Thymus (tissue), 11 donors: Measurements from ENCODE around the gene TMEM120A. TPM values are rescaled to one million over a fixed set of nuclear protein-coding genes. Genes with fewer than 3 reads are reported as not detected.
"Not testable (repeated sequence)": the region's sequence is repeated elsewhere in the genome, so short reads cannot be mapped to it uniquely, and the experiment has no call there.

Experiments used
- DNase-seq, 9 donors: peaks; one replicate each; pipeline ENCODE4 v3.0.0-alpha.2; 2013; ENCODE audit warnings: low spot score in 9 of 9, low read depth in 6 of 9, missing footprints in 1 of 9
- H3K27ac ChIP-seq, 2 donors: one replicate each; pipeline ENCODE4 v1.5.1; 2013; ENCODE audit warnings: control low read depth in 1 of 2, low read depth in 1 of 2, low read length in 1 of 2, mild to moderate bottlenecking in 1 of 2, moderate library complexity in 1 of 2
- H3K27me3 ChIP-seq, 2 donors: one replicate each; pipeline ENCODE4 v1.5.1; 2013; ENCODE audit warnings: low read length in 1 of 2; ENCODE audit not compliant: control insufficient read depth in 2 of 2, insufficient read depth in 1 of 2
- H3K36me3 ChIP-seq, 2 donors: one replicate each; pipeline ENCODE4 v1.5.1; 2013; ENCODE audit warnings: low read length in 1 of 2, mild to moderate bottlenecking in 1 of 2, moderate library complexity in 1 of 2; ENCODE audit not compliant: control insufficient read depth in 2 of 2, insufficient read depth in 2 of 2
- H3K4me1 ChIP-seq, 2 donors: one replicate each; pipeline ENCODE4 v1.5.1; 2013; ENCODE audit warnings: low read length in 2 of 2; ENCODE audit not compliant: control insufficient read depth in 2 of 2, insufficient read depth in 2 of 2
- H3K4me3 ChIP-seq, 2 donors: one replicate each; pipeline ENCODE4 v1.5.1; 2013; ENCODE audit warnings: low read length in 2 of 2, control low read depth in 1 of 2, mild to moderate bottlenecking in 1 of 2
- H3K9me3 ChIP-seq, 2 donors: one replicate each; pipeline ENCODE4 v1.5.1; 2013; ENCODE audit warnings: low read length in 1 of 2, mild to moderate bottlenecking in 1 of 2; ENCODE audit not compliant: control insufficient read depth in 2 of 2, insufficient read depth in 1 of 2
- WGBS: extraction: QIAGEN DNeasy Blood & Tissue Kit; methylation state at CpG from one replicate; pipeline ENCODE4 v1.1.7; 2013; 5-methylcytosine and 5-hydroxymethylcytosine counted together
- polyA plus RNA-seq: library from polyadenylated mRNA; stranded (reverse); fragments of 200-250 nt; gene quantifications from one replicate; pipeline ENCODE4 v1.2.3, GENCODE V29; 2013
- total RNA-seq: library from RNA; stranded (reverse); fragments of 120-200 nt; gene quantifications from one replicate; pipeline ENCODE4 v1.2.4, GENCODE V29; 2013
- donor health status: healthy.

The TMEM120A gene
- total and polyA plus RNA-seq, 2 donors = 6.8 to 48.8 TPM

DNA sequence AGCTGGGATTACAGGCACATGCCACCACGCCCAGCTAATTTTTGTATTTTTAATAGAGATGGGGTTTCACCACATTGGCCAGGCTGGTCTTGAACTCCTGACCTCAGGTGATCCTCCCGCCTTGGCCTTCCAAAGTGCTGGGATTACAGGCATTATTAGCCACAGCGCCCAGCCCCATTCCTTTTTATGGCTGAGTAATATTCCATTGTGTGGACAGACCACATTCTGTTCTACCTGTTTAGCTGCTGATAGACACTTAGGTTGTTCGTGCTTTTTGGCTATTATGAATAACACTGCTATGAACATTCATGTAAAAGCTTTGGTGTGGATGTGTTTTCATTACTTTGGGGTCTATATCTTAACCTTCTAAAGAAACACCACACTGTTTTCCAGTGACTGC, 24.1 kb upstream of the TMEM120A start:
- not testable (repeated sequence) for H3K4me3 ChIP-seq, H3K27me3 ChIP-seq, H3K9me3 ChIP-seq, DNase-seq, H3K27ac ChIP-seq
- H3K4me1 ChIP-seq = peaks cover 4 to 11% of the 10 kb centered on the region in 2 donors
- WGBS = 99% methylated on average over 4 of the region's 4 CpGs
- peaks cover 10 to 12% of the 10 kb centered on the region in 2 donors for H3K36me3 ChIP-seq

DNA sequence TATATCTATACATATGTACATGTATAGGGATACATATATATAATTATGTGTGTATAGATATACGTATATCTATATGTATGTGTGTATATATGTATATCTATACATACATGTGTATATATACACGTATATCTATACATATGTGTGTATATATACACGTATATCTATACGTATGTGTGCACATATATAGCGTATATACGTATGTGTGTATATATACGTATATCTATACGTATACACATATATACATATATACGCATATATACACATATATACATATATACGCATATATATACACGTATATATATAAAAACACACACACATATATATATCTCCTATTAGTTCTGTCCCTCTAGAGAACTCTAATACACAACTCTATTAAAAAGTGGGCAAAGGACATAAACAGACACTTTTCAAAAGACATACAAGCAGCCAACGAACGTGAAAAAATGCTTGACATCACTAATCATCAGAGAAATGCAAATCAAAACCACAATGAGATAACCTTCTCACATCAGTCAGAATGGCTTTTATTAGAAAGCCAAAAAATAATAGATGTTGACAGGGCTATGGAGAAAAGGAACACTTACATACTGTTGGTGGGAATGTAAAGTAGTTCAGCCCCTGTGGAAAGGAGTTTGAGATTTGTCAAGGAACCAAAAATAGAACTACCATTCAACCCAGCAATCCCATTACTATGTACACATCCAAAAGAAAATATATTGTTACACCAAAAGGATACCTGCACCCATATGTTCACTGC, 22.0 kb upstream of the TMEM120A start:
- H3K4me3 ChIP-seq = no peak overlapping the region
- no peak overlapping the region for H3K27ac ChIP-seq
- peaks cover 14% of the 10 kb centered on the region in 2 donors for H3K36me3 ChIP-seq
- H3K9me3 ChIP-seq = no peaks in the 10 kb centered on the region
- DNase-seq = no peak
- 97% methylated on average over 13 of the region's 13 CpGs for WGBS
- peaks cover 4 to 11% of the 10 kb centered on the region in 2 donors for H3K4me1 ChIP-seq
- H3K27me3 ChIP-seq = no peaks in the 10 kb centered on the region

GRCh38 chr7:76011442-76011861, 17.1 kb upstream of the TMEM120A start:
- WGBS = 93% methylated on average over 8 of the region's 8 CpGs
- no peak overlapping the region for H3K4me3 ChIP-seq
- peaks cover 0 to 6% of the 10 kb centered on the region in 2 donors for H3K27me3 ChIP-seq
- DNase-seq = no peak
- H3K9me3 ChIP-seq = no peaks in the 10 kb centered on the region
- peaks cover 19 to 21% of the 10 kb centered on the region in 2 donors for H3K4me1 ChIP-seq
- peaks cover 11 to 14% of the 10 kb centered on the region in 2 donors for H3K36me3 ChIP-seq
- H3K27ac ChIP-seq = no peak overlapping the region

- Histone ChIP-seq H3K9me3 (no peaks in the 10 kb centered on the region), H3K36me3 (peaks cover 16 to 22% of the 10 kb centered on the region in 2 donors), H3K27me3 (peaks cover 0 to 6% of the 10 kb centered on the region in 2 donors), H3K27ac (no peak overlapping the region), H3K4me1 (peaks cover 19 to 21% of the 10 kb centered on the region in 2 donors), H3K4me3 (no peak overlapping the region)
- 96% methylated on average over 11 of the region's 11 CpGs for WGBS
- DNase-seq = no peak
Observed at GRCh38 chr7:76009672-76010600, 15.5 kb upstream of the TMEM120A start.

GRCh38 chr7:76008156-76008687, 13.8 kb upstream of the TMEM120A start:
- no peak overlapping the region for H3K4me3 ChIP-seq
- DNase-seq = peak in 1 of 9 donors; percentile 27
- H3K4me1 ChIP-seq = peaks cover 19 to 21% of the 10 kb centered on the region in 2 donors
- WGBS = 53% methylated on average over 8 of the region's 8 CpGs
- no peaks in the 10 kb centered on the region for H3K9me3 ChIP-seq
- H3K27ac ChIP-seq = no peak overlapping the region
- peaks cover 25 to 29% of the 10 kb centered on the region in 2 donors for H3K36me3 ChIP-seq
- H3K27me3 ChIP-seq = peaks cover 0 to 6% of the 10 kb centered on the region in 2 donors

GRCh38 chr7:76005004-76005403, 10.6 kb upstream of the TMEM120A start:
- H3K36me3 ChIP-seq = peaks cover 32 to 40% of the 10 kb centered on the region in 2 donors
- H3K9me3 ChIP-seq, H3K27me3 ChIP-seq, H3K27ac ChIP-seq, H3K4me3 ChIP-seq, DNase-seq: not testable (repeated sequence)
- WGBS = 85% methylated on average over 4 of the region's 4 CpGs
- peaks cover 15 to 18% of the 10 kb centered on the region in 2 donors for H3K4me1 ChIP-seq

GRCh38 chr7:76003351-76003750, 9.0 kb upstream of the TMEM120A start:
- WGBS = 96% methylated on average over 10 of the region's 10 CpGs
- DNase-seq = no peak
- H3K4me1 ChIP-seq = peaks cover 2 to 3% of the 10 kb centered on the region in 2 donors
- no peak overlapping the region for H3K4me3 ChIP-seq
- no peaks in the 10 kb centered on the region for H3K27me3 ChIP-seq
- H3K27ac ChIP-seq = no peak overlapping the region
- H3K36me3 ChIP-seq = peaks cover 32 to 40% of the 10 kb centered on the region in 2 donors
- H3K9me3 ChIP-seq = no peaks in the 10 kb centered on the region

DNA sequence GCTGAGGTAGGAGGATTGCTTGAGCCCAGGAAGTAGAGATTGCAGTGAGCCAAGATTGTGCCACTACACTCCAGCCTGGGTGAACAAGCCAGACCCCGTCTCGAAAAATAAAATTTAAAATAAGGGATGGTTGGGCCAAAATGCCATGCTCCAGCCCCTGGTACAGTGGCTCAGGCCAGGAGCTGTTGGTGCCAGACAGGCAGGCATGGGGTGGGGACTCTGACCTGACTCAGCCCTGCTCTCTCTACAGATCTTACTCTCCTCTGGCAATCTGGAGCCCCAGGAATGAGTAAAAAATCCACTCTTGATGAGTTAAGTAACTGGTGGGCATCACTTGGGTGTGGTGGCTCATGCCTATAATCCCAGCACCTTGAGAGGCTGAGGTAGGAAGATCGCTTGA, 8.4 kb upstream of the TMEM120A start:
- no peaks in the 10 kb centered on the region for H3K4me1 ChIP-seq
- DNase-seq = no peak
- 98% methylated on average over 3 of the region's 3 CpGs for WGBS
- H3K36me3 ChIP-seq = peaks cover 32 to 40% of the 10 kb centered on the region in 2 donors
- H3K27ac ChIP-seq = no peak overlapping the region
- H3K27me3 ChIP-seq = no peaks in the 10 kb centered on the region
- H3K9me3 ChIP-seq = no peaks in the 10 kb centered on the region
- no peak overlapping the region for H3K4me3 ChIP-seq
